Measurements from ENCODE around the gene TMEM165.

DNA sequence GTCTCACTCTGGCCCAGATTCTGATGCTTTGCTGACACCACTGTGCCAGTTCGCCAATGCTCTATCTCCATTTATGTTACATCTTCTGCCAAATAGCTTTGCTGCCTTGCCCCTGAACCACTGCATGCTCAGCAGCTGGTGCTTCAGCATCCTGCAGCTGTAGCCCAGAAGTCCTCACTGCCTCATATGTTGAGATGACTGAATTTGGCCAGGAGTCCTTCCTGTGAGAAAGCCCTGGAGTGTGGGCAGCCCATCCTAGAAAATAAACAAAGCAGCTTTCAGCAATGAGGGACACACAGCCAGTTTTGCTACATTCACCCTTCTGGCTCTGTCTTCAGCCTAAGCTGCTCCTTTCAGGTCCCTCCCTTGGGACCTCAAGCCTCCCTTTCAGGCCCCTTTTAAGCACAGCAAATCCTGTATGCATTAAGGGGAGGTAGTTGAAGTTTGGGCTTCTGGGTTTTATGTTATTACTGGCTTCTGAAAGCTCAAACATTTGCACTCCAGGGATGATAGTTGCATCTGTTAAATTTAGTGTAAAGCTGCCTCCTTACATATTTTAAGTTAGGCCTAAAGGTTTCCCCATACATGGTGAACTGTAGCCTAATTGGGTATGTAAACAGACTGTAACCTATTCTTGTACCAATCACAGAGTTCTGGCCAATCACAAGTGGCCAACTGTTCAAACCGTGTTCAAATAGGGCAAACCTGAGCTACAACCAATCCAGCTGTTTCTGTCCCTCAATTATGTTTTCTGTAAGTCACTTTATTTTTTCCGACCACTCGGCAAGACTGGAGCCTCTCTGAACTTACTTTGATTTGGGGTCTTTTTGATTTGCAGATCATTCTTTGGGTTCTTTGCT is 2.1 kb upstream of the TMEM165 start:
- no peak for TF ChIP-seq POLR2AphosphoS5 (IDR thresholded peaks at IDR 0.05; ENCODE audit: low read depth, low read length)
- no peak for TF ChIP-seq TAF1 (IDR thresholded peaks at IDR 0.05; ENCODE audit: borderline replicate concordance, insufficient read depth, low read length)

Measured in PFSK-1 (cell line).